Measurements from ENCODE around the gene CLIC5. TPM values are rescaled to one million over a fixed set of nuclear protein-coding genes. Genes with fewer than 3 reads are reported as not detected.

The CLIC5 gene
- total RNA-seq, 1 experiment from 2014 or later, result 0.20 TPM

- Histone ChIP-seq H3K9me3 (ENCODE audit: control insufficient read depth, low read depth, low read length) (no peaks in the 10 kb centered on the region), H4K5ac (ENCODE audit: insufficient read length, low read depth, low read length) (no peak overlapping the region), H3K79me1 (ENCODE audit: insufficient read depth, low read depth, low read length, poor library complexity, severe bottlenecking) (no peaks in the 10 kb centered on the region), H3K14ac (ENCODE audit: insufficient read depth, low read length) (no peak overlapping the region), H3K4me1 (ENCODE audit: insufficient read depth, low read length) (no peaks in the 10 kb centered on the region), H2AFZ (ENCODE audit: low read length) (no peak overlapping the region), H2BK5ac (ENCODE audit: insufficient read length, low read length) (no peak overlapping the region), H3K4ac (ENCODE audit: low read depth, low read length) (no peak overlapping the region), H2BK20ac (ENCODE audit: low read depth, low read length, poor library complexity, severe bottlenecking) (no peak overlapping the region), H4K91ac (ENCODE audit: insufficient read length, low read depth, low read length) (no peak overlapping the region), H2AK5ac (ENCODE audit: insufficient read length, low read length) (no peak overlapping the region), H3T11ph (ENCODE audit: low read length) (no peak overlapping the region), H3K27ac (ENCODE audit: insufficient read length, low read depth, low read length) (no peak overlapping the region), H3K9ac (ENCODE audit: extremely low read depth, insufficient read length, low read length) (no peak overlapping the region), H3K23ac (ENCODE audit: insufficient read length, low read depth, low read length) (no peak overlapping the region), H4K20me1 (ENCODE audit: control insufficient read depth, insufficient read depth, insufficient read length) (no peaks in the 10 kb centered on the region), H2BK120ac (ENCODE audit: low read depth, low read length, poor library complexity, severe bottlenecking) (no peak overlapping the region), H2BK15ac (ENCODE audit: low read depth, low read length) (no peak overlapping the region), H3K27me3 (ENCODE audit: insufficient read depth, low read length) (no peaks in the 10 kb centered on the region), H4K8ac (replicated peaks; ENCODE audit: insufficient read length, low read depth, low read length) (no peak overlapping the region), H3K4me2 (ENCODE audit: insufficient read depth, insufficient read length, low read length) (no peak overlapping the region), H3K56ac (ENCODE audit: insufficient read length, low read depth, low read length) (no peak overlapping the region), H2BK12ac (ENCODE audit: insufficient read length, low read depth, low read length) (no peak overlapping the region), H3K18ac (ENCODE audit: insufficient read length, low read depth, low read length) (no peak overlapping the region), H3K79me2 (ENCODE audit: insufficient read depth, low read length) (no peaks in the 10 kb centered on the region), H3K23me2 (ENCODE audit: insufficient read length, low read depth, low read length, poor library complexity, severe bottlenecking) (no peaks in the 10 kb centered on the region)
- H3K27me3 Mint-ChIP-seq (ENCODE audit: low read depth), result no peaks in the 10 kb centered on the region; the same call in 1 of the 2 replicates
- TF ChIP-seq CTCF (conservative IDR thresholded peaks at IDR 0.05), result no peak
- H3K4me1 Mint-ChIP-seq, result peaks cover 19% of the 10 kb centered on the region in 2 experiments
- H3K9me3 Mint-ChIP-seq, result peaks cover 0 to 2% of the 10 kb centered on the region in 2 experiments; a peak in 2 of 5 replicates
- no peak for DNase-seq
- 0 out of 7 replicates have a peak, but pooled peaks cover 0 to 1% (median 0%) of the 10 kb centered on the region in 3 experiments for H3K36me3 Mint-ChIP-seq (ENCODE audit: insufficient read depth in 1 of 3, low read depth in 3 of 3)
- WGBS (ENCODE audit: extremely low coverage, insufficient read length, low lambda C conversion rate), result no CpG with 5 or more reads among the region's 2 CpGs
- H3K27ac Mint-ChIP-seq, result no peak overlapping the region
- no peak overlapping the region for H3K4me3 Mint-ChIP-seq
These were observed 46.6 kb downstream of the CLIC5 start for GRCh38 chr6:45969026-45969425.

Measured in H9 (cell line).